ENCODE results near the gene HCN2. TPM values are rescaled to one million over a fixed set of nuclear protein-coding genes. Genes with fewer than 3 reads are reported as not detected.

Gene HCN2
- total and polyA plus RNA-seq, 9 of the 15 experiments (the other 6 are each of a cell fraction or from before 2014, with no cell fraction given): 0.29 to 4.2 (median 0.82) TPM; not detected in 2

GRCh38 chr19:556611-557382 is 32.9 kb upstream of the HCN2 start (continued):
- TF ChIP-seq CREB5 (CRISPR knock-in tag; IDR thresholded peaks at IDR 0.05) (no peak), SAFB (IDR thresholded peaks at IDR 0.05; ENCODE audit: borderline replicate concordance, low read depth, low read length) (no peak), POLR3A (IDR thresholded peaks at IDR 0.05; ENCODE audit: borderline replicate concordance, extremely low read depth, insufficient read depth, insufficient read length) (no peak), CHCHD3 (CRISPR knock-in tag; IDR thresholded peaks at IDR 0.05) (no peak), EGR1 (conservative IDR thresholded peaks at IDR 0.05) (peak; percentile 29; the same call in 1 of the 2 replicates), ZNF668 (CRISPR knock-in tag; IDR thresholded peaks at IDR 0.05) (no peak), ZNF764 (CRISPR knock-in tag; IDR thresholded peaks at IDR 0.05; ENCODE audit: low read depth) (no peak), RBM17 (IDR thresholded peaks at IDR 0.05; ENCODE audit: borderline replicate concordance, low read depth, low read length) (no peak), HMGN3 (IDR thresholded peaks at IDR 0.05; ENCODE audit: borderline replicate concordance, extremely low read depth, insufficient read length, low read depth, low read length) (peak; percentile 16), ZNF277 (CRISPR knock-in tag; IDR thresholded peaks at IDR 0.05; ENCODE audit: borderline replicate concordance) (no peak), NFIC (IDR thresholded peaks at IDR 0.05) (peak; percentile 42), ZNF140 (CRISPR knock-in tag; IDR thresholded peaks at IDR 0.05) (no peak), STAT5A (IDR thresholded peaks at IDR 0.05; ENCODE audit: borderline replicate concordance, low read length) (no peak), SMC3 (conservative IDR thresholded peaks at IDR 0.05; ENCODE audit: insufficient read depth, low read depth, low read length) (no peak), NR2C1 (IDR thresholded peaks at IDR 0.05) (no peak), NR2C1 (tag; IDR thresholded peaks at IDR 0.05) (no peak), MYBL2 (IDR thresholded peaks at IDR 0.05; ENCODE audit: low read depth) (no peak), MYBL2 (CRISPR knock-in tag; IDR thresholded peaks at IDR 0.05; ENCODE audit: borderline replicate concordance) (no peak)
- TF ChIP-seq, protein P1, sequence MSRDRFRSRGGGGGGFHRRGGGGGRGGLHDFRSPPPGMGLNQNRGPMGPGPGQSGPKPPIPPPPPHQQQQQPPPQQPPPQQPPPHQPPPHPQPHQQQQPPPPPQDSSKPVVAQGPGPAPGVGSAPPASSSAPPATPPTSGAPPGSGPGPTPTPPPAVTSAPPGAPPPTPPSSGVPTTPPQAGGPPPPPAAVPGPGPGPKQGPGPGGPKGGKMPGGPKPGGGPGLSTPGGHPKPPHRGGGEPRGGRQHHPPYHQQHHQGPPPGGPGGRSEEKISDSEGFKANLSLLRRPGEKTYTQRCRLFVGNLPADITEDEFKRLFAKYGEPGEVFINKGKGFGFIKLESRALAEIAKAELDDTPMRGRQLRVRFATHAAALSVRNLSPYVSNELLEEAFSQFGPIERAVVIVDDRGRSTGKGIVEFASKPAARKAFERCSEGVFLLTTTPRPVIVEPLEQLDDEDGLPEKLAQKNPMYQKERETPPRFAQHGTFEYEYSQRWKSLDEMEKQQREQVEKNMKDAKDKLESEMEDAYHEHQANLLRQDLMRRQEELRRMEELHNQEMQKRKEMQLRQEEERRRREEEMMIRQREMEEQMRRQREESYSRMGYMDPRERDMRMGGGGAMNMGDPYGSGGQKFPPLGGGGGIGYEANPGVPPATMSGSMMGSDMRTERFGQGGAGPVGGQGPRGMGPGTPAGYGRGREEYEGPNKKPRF (IDR thresholded peaks at IDR 0.05; ENCODE audit: low read depth, low read length): no peak
- TF ChIP-seq, protein P2, sequence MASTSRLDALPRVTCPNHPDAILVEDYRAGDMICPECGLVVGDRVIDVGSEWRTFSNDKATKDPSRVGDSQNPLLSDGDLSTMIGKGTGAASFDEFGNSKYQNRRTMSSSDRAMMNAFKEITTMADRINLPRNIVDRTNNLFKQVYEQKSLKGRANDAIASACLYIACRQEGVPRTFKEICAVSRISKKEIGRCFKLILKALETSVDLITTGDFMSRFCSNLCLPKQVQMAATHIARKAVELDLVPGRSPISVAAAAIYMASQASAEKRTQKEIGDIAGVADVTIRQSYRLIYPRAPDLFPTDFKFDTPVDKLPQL (IDR thresholded peaks at IDR 0.05; ENCODE audit: extremely low read depth, insufficient read length): no peak
- TF ChIP-seq, protein P3, sequence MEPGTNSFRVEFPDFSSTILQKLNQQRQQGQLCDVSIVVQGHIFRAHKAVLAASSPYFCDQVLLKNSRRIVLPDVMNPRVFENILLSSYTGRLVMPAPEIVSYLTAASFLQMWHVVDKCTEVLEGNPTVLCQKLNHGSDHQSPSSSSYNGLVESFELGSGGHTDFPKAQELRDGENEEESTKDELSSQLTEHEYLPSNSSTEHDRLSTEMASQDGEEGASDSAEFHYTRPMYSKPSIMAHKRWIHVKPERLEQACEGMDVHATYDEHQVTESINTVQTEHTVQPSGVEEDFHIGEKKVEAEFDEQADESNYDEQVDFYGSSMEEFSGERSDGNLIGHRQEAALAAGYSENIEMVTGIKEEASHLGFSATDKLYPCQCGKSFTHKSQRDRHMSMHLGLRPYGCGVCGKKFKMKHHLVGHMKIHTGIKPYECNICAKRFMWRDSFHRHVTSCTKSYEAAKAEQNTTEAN (CRISPR knock-in tag; IDR thresholded peaks at IDR 0.05): no peak
